HEK293T (cell line): ENCODE data around the gene PTPRZ1.

Experiments used
- CTCF ChIA-PET: fragments of 350-600 bp; formaldehyde crosslinking; extraction: SDS; loops from one replicate; lab custom pipeline; 2021; ENCODE audit warnings: antibody characterized with exemption, inconsistent platforms; lab: Yijun Ruan, JAX
- POLR2A ChIA-PET: fragments of 350-600 bp; formaldehyde crosslinking; extraction: SDS; loops from one replicate; lab custom pipeline; 2020; ENCODE audit warnings: antibody characterized with exemption, inconsistent platforms; lab: Yijun Ruan, JAX
- DNase-seq: peaks from one replicate; pipeline ENCODE4 v3.0.0; 2012; ENCODE audit warnings: mixed read lengths; ENCODE audit errors: extremely low spot score
- ARNT ChIP-seq: fragments of 450-650 bp; IDR thresholded peaks from 2 replicates; pipeline ENCODE4 v1.6.1; 2017; ENCODE audit warnings: mild to moderate bottlenecking
- BHLHE40 ChIP-seq: fragments of 450-650 bp; IDR thresholded peaks from 2 replicates; pipeline ENCODE4 v1.6.1; 2016; ENCODE audit warnings: mild to moderate bottlenecking, moderate library complexity, borderline replicate concordance
- CTBP1 ChIP-seq: fragments of 450-650 bp; IDR thresholded peaks from 2 replicates; pipeline ENCODE4 v1.6.1; 2016; ENCODE audit warnings: borderline replicate concordance
- ELF4 ChIP-seq: fragments of 450-650 bp; IDR thresholded peaks from 2 replicates; pipeline ENCODE4 v1.6.1; 2017; ENCODE audit warnings: antibody characterized with exemption
- FOXA1 ChIP-seq: fragments of 450-650 bp; IDR thresholded peaks from 2 replicates; pipeline ENCODE4 v1.6.1; 2016; ENCODE audit warnings: mild to moderate bottlenecking
- FOXK2 ChIP-seq: fragments of 450-650 bp; IDR thresholded peaks from 2 replicates; pipeline ENCODE4 v1.6.1; 2016; ENCODE audit warnings: mild to moderate bottlenecking
- FOXM1 ChIP-seq: fragments of 450-650 bp; IDR thresholded peaks from 2 replicates; pipeline ENCODE4 v1.6.1; 2017; ENCODE audit warnings: mild to moderate bottlenecking, borderline replicate concordance
- HDGF ChIP-seq: fragments of 450-650 bp; IDR thresholded peaks from 2 replicates; pipeline ENCODE4 v1.6.1; 2017; ENCODE audit warnings: antibody characterized with exemption, borderline replicate concordance
- L3MBTL2 ChIP-seq: fragments of 450-650 bp; conservative IDR thresholded peaks from 2 replicates; pipeline ENCODE4 v1.6.1; 2016; ENCODE audit warnings: mild to moderate bottlenecking
- LEF1 ChIP-seq: fragments of 450-650 bp; IDR thresholded peaks from 2 replicates; pipeline ENCODE4 v1.6.1; 2017; ENCODE audit warnings: mild to moderate bottlenecking, borderline replicate concordance
- NFRKB ChIP-seq: fragments of 450-650 bp; IDR thresholded peaks from 2 replicates; pipeline ENCODE4 v1.6.1; 2016; ENCODE audit warnings: mild to moderate bottlenecking, moderate library complexity
- SP1 ChIP-seq: fragments of 450-650 bp; IDR thresholded peaks from 2 replicates; pipeline ENCODE4 v1.6.1; 2017
- SUZ12 ChIP-seq: fragments of 450-650 bp; IDR thresholded peaks from 2 replicates; pipeline ENCODE4 v1.6.1; 2016; ENCODE audit warnings: mild to moderate bottlenecking
- TARDBP ChIP-seq: fragments of 450-650 bp; IDR thresholded peaks from 2 replicates; pipeline ENCODE4 v1.6.1; 2016
- ZNF384 ChIP-seq: fragments of 450-650 bp; IDR thresholded peaks from 2 replicates; pipeline ENCODE4 v1.6.1; 2016
- TF ChIP-seq, protein P1 (sequence below): fragments of 450-650 bp; IDR thresholded peaks from 2 replicates; pipeline ENCODE4 v1.6.1; 2016

The PTPRZ1 gene

DNA sequence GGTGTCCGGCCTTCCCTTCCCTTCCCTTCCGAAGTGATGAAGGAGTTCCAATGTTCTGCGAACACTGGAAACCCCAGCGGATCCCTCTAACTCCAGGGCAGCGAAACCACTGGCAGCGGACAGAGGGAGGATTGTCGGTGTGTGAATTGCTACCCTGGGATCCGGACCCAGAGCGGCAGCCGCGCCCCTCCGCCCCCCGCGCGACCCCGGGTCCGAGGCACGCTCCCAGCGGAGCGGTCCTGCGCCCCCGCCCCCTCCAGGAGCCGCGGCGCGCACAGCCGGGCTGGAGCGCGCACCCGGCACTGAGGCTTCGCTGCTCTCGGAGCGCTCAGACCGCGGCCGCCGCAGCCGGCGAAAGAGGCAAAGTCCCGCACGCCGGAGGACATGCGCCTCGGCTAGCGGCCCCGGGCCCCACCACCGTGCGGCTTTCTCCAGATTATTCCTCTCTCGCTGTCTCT is at the start of gene PTPRZ1:
TSS of gene PTPRZ1 (plus strand) at position 331 of the 458 bp plus-strand sequence. CDS start 339 bp downstream, outside the sequence.
- DNase-seq, result peak; percentile 60
- TF ChIP-seq FOXK2 (no peak), ZNF384 (no peak), HDGF (no peak), ELF4 (no peak), ARNT (no peak), CTBP1 (no peak), NFRKB (no peak), FOXM1 (no peak), BHLHE40 (no peak), FOXA1 (no peak), LEF1 (no peak), SP1 (no peak)
- TF ChIP-seq, protein P1, sequence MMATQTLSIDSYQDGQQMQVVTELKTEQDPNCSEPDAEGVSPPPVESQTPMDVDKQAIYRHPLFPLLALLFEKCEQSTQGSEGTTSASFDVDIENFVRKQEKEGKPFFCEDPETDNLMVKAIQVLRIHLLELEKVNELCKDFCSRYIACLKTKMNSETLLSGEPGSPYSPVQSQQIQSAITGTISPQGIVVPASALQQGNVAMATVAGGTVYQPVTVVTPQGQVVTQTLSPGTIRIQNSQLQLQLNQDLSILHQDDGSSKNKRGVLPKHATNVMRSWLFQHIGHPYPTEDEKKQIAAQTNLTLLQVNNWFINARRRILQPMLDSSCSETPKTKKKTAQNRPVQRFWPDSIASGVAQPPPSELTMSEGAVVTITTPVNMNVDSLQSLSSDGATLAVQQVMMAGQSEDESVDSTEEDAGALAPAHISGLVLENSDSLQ, result no peak
- ChIA-PET CTCF (no interaction called here), POLR2A (no interaction called here)

GRCh38 chr7:121824276-121824675 is 48.7 kb upstream of the PTPRZ1 start:
- CTCF ChIA-PET, result no interaction called here
- DNase-seq, result no peak
- POLR2A ChIA-PET, result no interaction called here
- TF ChIP-seq HDGF (no peak), ARNT (no peak), FOXK2 (no peak), SP1 (no peak), FOXA1 (no peak), ELF4 (no peak), LEF1 (no peak), SUZ12 (no peak), L3MBTL2 (no peak), FOXM1 (no peak), BHLHE40 (no peak), NFRKB (no peak), CTBP1 (no peak), ZNF384 (no peak), TARDBP (no peak)
- TF ChIP-seq, protein P1, result no peak

GRCh38 chr7:121831351-121831750 is 41.6 kb upstream of the PTPRZ1 start:
- ChIA-PET POLR2A (no interaction called here), CTCF (no interaction called here)
- DNase-seq, result no peak
- TF ChIP-seq BHLHE40 (no peak), L3MBTL2 (no peak), SP1 (no peak), FOXK2 (no peak), TARDBP (no peak), FOXA1 (no peak), ZNF384 (no peak), ELF4 (no peak), FOXM1 (no peak)
- TF ChIP-seq, protein P1, result no peak

- TF ChIP-seq NFRKB (no peak), HDGF (no peak), TARDBP (no peak)
- TF ChIP-seq, protein P1, result no peak
These were observed 41.2 kb upstream of the PTPRZ1 start for GRCh38 chr7:121831801-121832200.

DNA sequence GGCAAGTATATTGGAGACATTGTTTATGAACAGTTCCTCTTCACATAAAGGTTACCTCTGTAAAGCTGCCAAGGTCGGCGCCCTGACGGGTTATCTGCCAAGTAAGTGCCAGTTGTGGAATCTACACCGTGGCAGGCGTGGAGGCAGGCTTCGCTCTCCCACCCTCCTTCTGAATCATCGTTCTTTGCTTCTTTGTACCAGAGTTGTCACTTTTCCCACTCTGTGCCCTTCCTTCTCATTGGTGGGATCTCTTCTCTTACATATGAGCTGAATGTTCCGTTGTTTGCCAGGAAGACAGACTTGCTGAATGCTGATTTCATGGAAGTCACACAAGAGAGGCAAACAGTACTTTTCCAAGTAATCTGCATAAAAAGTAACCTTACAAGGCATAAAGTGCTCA is 40.6 kb upstream of the PTPRZ1 start:
- ChIA-PET CTCF (no interaction called here), POLR2A (no interaction called here)
- no peak for DNase-seq
- no peak for TF ChIP-seq ZNF384
- TF ChIP-seq CTBP1, result no peak
- no peak for TF ChIP-seq FOXA1
- TF ChIP-seq, protein P1, result no peak
- TF ChIP-seq SP1, result no peak
- no peak for TF ChIP-seq HDGF
- no peak for TF ChIP-seq SUZ12
- no peak for TF ChIP-seq FOXK2
- TF ChIP-seq LEF1, result no peak
- no peak for TF ChIP-seq L3MBTL2
- TF ChIP-seq TARDBP, result no peak
- no peak for TF ChIP-seq BHLHE40

More at GRCh38 chr7:121831801-121832200, 41.2 kb upstream of the PTPRZ1 start:
- no peak for DNase-seq
- ChIA-PET CTCF (no interaction called here), POLR2A (no interaction called here)
